Measurements from ENCODE around the gene SELENOF.

The SELENOF gene

GRCh38 chr1:86913896-86914600 is at the start of gene SELENOF:
SELENOF (minus strand) TSS chr1:86914126; CDS start chr1:86914111, 15 bp downstream.
- DNase-seq (ENCODE audit: low spot score), result peak; percentile 95

GRCh38 chr1:86960548-86960947 is 46.6 kb upstream of the SELENOF start:
- DNase-seq (ENCODE audit: low spot score), result no peak

GRCh38 chr1:86957221-86957620 is 43.3 kb upstream of the SELENOF start:
- no peak for DNase-seq (ENCODE audit: low spot score)

- DNase-seq (ENCODE audit: low spot score), result no peak
Observed at GRCh38 chr1:86956221-86956620, 42.3 kb upstream of the SELENOF start.

- no peak for DNase-seq (ENCODE audit: low spot score)
Observed at GRCh38 chr1:86955678-86956077, 41.8 kb upstream of the SELENOF start.

- no peak for DNase-seq (ENCODE audit: low spot score)
Observed at GRCh38 chr1:86953167-86953566, 39.2 kb upstream of the SELENOF start.

- DNase-seq (ENCODE audit: low spot score), result no peak
Observed at GRCh38 chr1:86951430-86951829, 37.5 kb upstream of the SELENOF start.

GRCh38 chr1:86950712-86951419 is 36.9 kb upstream of the SELENOF start:
- DNase-seq (ENCODE audit: low spot score), result peak; percentile 14

GRCh38 chr1:86948212-86948611 is 34.3 kb upstream of the SELENOF start:
- no peak for DNase-seq (ENCODE audit: low spot score)

GRCh38 chr1:86942743-86943142 is 28.8 kb upstream of the SELENOF start:
- DNase-seq (ENCODE audit: low spot score), result no peak

GRCh38 chr1:86942042-86942441 is 28.1 kb upstream of the SELENOF start:
- DNase-seq (ENCODE audit: low spot score), result no peak

GRCh38 chr1:86940599-86940998 is 26.7 kb upstream of the SELENOF start:
- DNase-seq (ENCODE audit: low spot score), result no peak

GRCh38 chr1:86939406-86939805 is 25.5 kb upstream of the SELENOF start:
- DNase-seq (ENCODE audit: low spot score), result no peak

- no peak for DNase-seq (ENCODE audit: low spot score)
Observed at GRCh38 chr1:86938855-86939254, 24.9 kb upstream of the SELENOF start.

GRCh38 chr1:86938450-86938849 is 24.5 kb upstream of the SELENOF start:
- no peak for DNase-seq (ENCODE audit: low spot score)

- DNase-seq (ENCODE audit: low spot score), result no peak
Observed at GRCh38 chr1:86933562-86934377, 19.8 kb upstream of the SELENOF start.

GRCh38 chr1:86933051-86933450 is 19.1 kb upstream of the SELENOF start:
- no peak for DNase-seq (ENCODE audit: low spot score)

- DNase-seq (ENCODE audit: low spot score), result no peak
Observed at GRCh38 chr1:86928819-86929218, 14.9 kb upstream of the SELENOF start.

- no peak for DNase-seq (ENCODE audit: low spot score)
Observed at GRCh38 chr1:86926883-86927282, 13.0 kb upstream of the SELENOF start.

GRCh38 chr1:86925742-86926141 is 11.8 kb upstream of the SELENOF start:
- no peak for DNase-seq (ENCODE audit: low spot score)

- DNase-seq (ENCODE audit: low spot score), result no peak
Observed at GRCh38 chr1:86924324-86924960, 10.5 kb upstream of the SELENOF start.

GRCh38 chr1:86922445-86922844 is 8.5 kb upstream of the SELENOF start:
- no peak for DNase-seq (ENCODE audit: low spot score)

Data from COLO829 (cell line).